CD4-positive, alpha-beta T cell treated with Interleukin-2 at 100 ng/mL for 4 hours (primary cell): ENCODE results near the gene CCDC69.
"Not testable (repeated sequence)": the region's sequence is repeated elsewhere in the genome, so short reads cannot be mapped to it uniquely, and the experiment has no call there.

Source experiments
- DNase-seq: peaks from one replicate; pipeline ENCODE4 v3.0.0-alpha.2; 2020; ENCODE audit warnings: low spot score

The CCDC69 gene

GRCh38 chr5:151245680-151246219 is 21.9 kb upstream of the CCDC69 start:
- DNase-seq = no peak

- no peak for DNase-seq
These were observed 20.3 kb upstream of the CCDC69 start for GRCh38 chr5:151244206-151244605.

GRCh38 chr5:151243564-151243963 is 19.7 kb upstream of the CCDC69 start:
- DNase-seq = no peak

- no peak for DNase-seq
These were observed 19.2 kb upstream of the CCDC69 start for GRCh38 chr5:151243127-151243526.

- no peak for DNase-seq
These were observed 17.2 kb upstream of the CCDC69 start for GRCh38 chr5:151240924-151241635.

- DNase-seq = not testable (repeated sequence)
These were observed 16.5 kb upstream of the CCDC69 start for GRCh38 chr5:151240268-151240835.

GRCh38 chr5:151239237-151239861 is 15.5 kb upstream of the CCDC69 start:
- DNase-seq = peak; percentile 67

- DNase-seq = no peak
These were observed 14.4 kb upstream of the CCDC69 start for GRCh38 chr5:151238303-151238741.

- no peak for DNase-seq
These were observed 13.8 kb upstream of the CCDC69 start for GRCh38 chr5:151237685-151238084.

- no peak for DNase-seq
These were observed 13.0 kb upstream of the CCDC69 start for GRCh38 chr5:151236888-151237287.

- DNase-seq = not testable (repeated sequence)
These were observed 11.3 kb upstream of the CCDC69 start for GRCh38 chr5:151235239-151235571.

GRCh38 chr5:151234476-151235238 is 10.8 kb upstream of the CCDC69 start:
- no peak for DNase-seq

GRCh38 chr5:151233616-151234085 is 9.8 kb upstream of the CCDC69 start:
- no peak for DNase-seq

GRCh38 chr5:151231359-151231758 is 7.5 kb upstream of the CCDC69 start:
- DNase-seq = no peak

GRCh38 chr5:151230048-151230680 is 6.3 kb upstream of the CCDC69 start:
- no peak for DNase-seq

GRCh38 chr5:151228986-151229385 is 5.1 kb upstream of the CCDC69 start:
- DNase-seq = no peak

- DNase-seq = no peak
These were observed 4.1 kb upstream of the CCDC69 start for GRCh38 chr5:151227918-151228447.

- no peak for DNase-seq
These were observed 1.6 kb upstream of the CCDC69 start for GRCh38 chr5:151225475-151225874.

- DNase-seq = no peak
These were observed 1.2 kb upstream of the CCDC69 start for GRCh38 chr5:151225071-151225470.

- no peak for DNase-seq
These were observed 480 bp upstream of the CCDC69 start for GRCh38 chr5:151224372-151224771.

GRCh38 chr5:151222790-151223446 is 974 bp downstream of the CCDC69 start:
- peak; percentile 69 for DNase-seq
